ENCODE data around the gene POPDC2.

The POPDC2 gene

GRCh38 chr3:119600732-119601131, 59.7 kb downstream of the POPDC2 start:
- CTCF ChIA-PET: interaction anchor here (0.8 to 0.9 kb wide), 2 partner anchors 21 to 78 kb away, joined by 3 read pairs; no protein-coding TSS in a partner anchor
- H3K36me3 ChIP-seq (ENCODE audit: control insufficient read depth in 2 of 2, insufficient read depth in 1 of 2, low read length in 2 of 2): no peaks in the 10 kb centered on the region
- TF ChIP-seq ZNF548 (tag by site-specific recombination; IDR thresholded peaks at IDR 0.05) (no peak), ZNF654 (tag by site-specific recombination; IDR thresholded peaks at IDR 0.05; ENCODE audit: low read depth) (peak; percentile 21; the same call in 1 of the 2 replicates), CTCF (tag by site-specific recombination; IDR thresholded peaks at IDR 0.05) (0 out of 2 replicates have a peak, but pooled peaks have one; percentile 19)
- POLR2A ChIA-PET: no interaction called here
- H3K4me3 ChIP-seq (ENCODE audit: low read depth, low read length): no peak overlapping the region
- H3K4me1 ChIP-seq (ENCODE audit: control insufficient read depth, insufficient read depth, low read length): no peaks in the 10 kb centered on the region
- H3K27ac ChIP-seq (ENCODE audit: extremely low read depth, low read depth, low read length): no peak overlapping the region
- H3K9me3 ChIP-seq (ENCODE audit: control insufficient read depth, insufficient read depth, low read depth, low read length): no peaks in the 10 kb centered on the region

- Histone ChIP-seq H3K4me3 (ENCODE audit: low read depth, low read length) (no peak overlapping the region), H3K36me3 (ENCODE audit: control insufficient read depth in 2 of 2, insufficient read depth in 1 of 2, low read length in 2 of 2) (no peaks in the 10 kb centered on the region), H3K27ac (ENCODE audit: extremely low read depth, low read depth, low read length) (no peak overlapping the region), H3K4me1 (ENCODE audit: control insufficient read depth, insufficient read depth, low read length) (no peaks in the 10 kb centered on the region), H3K9me3 (ENCODE audit: control insufficient read depth, insufficient read depth, low read depth, low read length) (no peaks in the 10 kb centered on the region)
- ChIA-PET CTCF (interaction anchor here (0.8 to 0.9 kb wide), 2 partner anchors 23 to 77 kb away, joined by 3 read pairs; no protein-coding TSS in a partner anchor), POLR2A (no interaction called here)
- TF ChIP-seq ZNF560 (tag by site-specific recombination; IDR thresholded peaks at IDR 0.05; ENCODE audit: borderline replicate concordance) (no peak), GFI1B (tag by site-specific recombination; IDR thresholded peaks at IDR 0.05) (no peak), ZNF48 (tag by site-specific recombination; IDR thresholded peaks at IDR 0.05) (no peak), TRIM28 (IDR thresholded peaks at IDR 0.05; ENCODE audit: borderline replicate concordance, low read length) (no peak), KLF10 (tag by site-specific recombination; IDR thresholded peaks at IDR 0.05) (no peak), ZNF214 (tag by site-specific recombination; IDR thresholded peaks at IDR 0.05; ENCODE audit: borderline replicate concordance) (no peak), ZNF529 (tag by site-specific recombination; IDR thresholded peaks at IDR 0.05; ENCODE audit: insufficient replicate concordance) (no peak), CTCF (tag by site-specific recombination; IDR thresholded peaks at IDR 0.05) (no peak), SCRT1 (tag by site-specific recombination; IDR thresholded peaks at IDR 0.05; ENCODE audit: borderline replicate concordance) (no peak), ZNF239 (tag by site-specific recombination; IDR thresholded peaks at IDR 0.05) (no peak), ZNF704 (tag by site-specific recombination; IDR thresholded peaks at IDR 0.05) (no peak), ZNF600 (tag by site-specific recombination; IDR thresholded peaks at IDR 0.05) (no peak), ZNF416 (tag by site-specific recombination; IDR thresholded peaks at IDR 0.05) (no peak)
Measured at GRCh38 chr3:119599558-119600174, 60.7 kb downstream of the POPDC2 start.

GRCh38 chr3:119598410-119599098, 61.8 kb downstream of the POPDC2 start:
- CTCF ChIA-PET: no interaction called here
- no peak for TF ChIP-seq ZNF121 (tag by site-specific recombination; IDR thresholded peaks at IDR 0.05)
- no peak for TF ChIP-seq ZSCAN23 (tag by site-specific recombination; IDR thresholded peaks at IDR 0.05)
- no peak for TF ChIP-seq ZNF423 (tag by site-specific recombination; IDR thresholded peaks at IDR 0.05)
- TF ChIP-seq GLIS2 (tag by site-specific recombination; IDR thresholded peaks at IDR 0.05): no peak
- TF ChIP-seq OVOL3 (tag by site-specific recombination; IDR thresholded peaks at IDR 0.05): no peak
- TF ChIP-seq ZNF433 (tag by site-specific recombination; IDR thresholded peaks at IDR 0.05; ENCODE audit: low read depth): no peak
- no peak for TF ChIP-seq SP3 (tag by site-specific recombination; IDR thresholded peaks at IDR 0.05)
- TF ChIP-seq ZNF248 (tag by site-specific recombination; IDR thresholded peaks at IDR 0.05): no peak
- TF ChIP-seq ZNF132 (tag by site-specific recombination; IDR thresholded peaks at IDR 0.05; ENCODE audit: borderline replicate concordance): no peak
- TF ChIP-seq ZBTB17 (tag by site-specific recombination; IDR thresholded peaks at IDR 0.05): no peak
- no peak for TF ChIP-seq TRIM28 (IDR thresholded peaks at IDR 0.05; ENCODE audit: borderline replicate concordance, low read length)
- TF ChIP-seq ZNF660 (tag by site-specific recombination; IDR thresholded peaks at IDR 0.05): no peak
- no peak for TF ChIP-seq HOXC10 (CRISPR knock-in tag; IDR thresholded peaks at IDR 0.05)
- TF ChIP-seq ZFP41 (tag by site-specific recombination; IDR thresholded peaks at IDR 0.05; ENCODE audit: borderline replicate concordance): no peak
- no peak overlapping the region for H3K4me3 ChIP-seq (ENCODE audit: low read depth, low read length)
- H3K27ac ChIP-seq (ENCODE audit: extremely low read depth, low read depth, low read length): no peak overlapping the region
- H3K4me1 ChIP-seq (ENCODE audit: control insufficient read depth, insufficient read depth, low read length): no peaks in the 10 kb centered on the region
- POLR2A ChIA-PET: no interaction called here
- no peaks in the 10 kb centered on the region for H3K36me3 ChIP-seq (ENCODE audit: control insufficient read depth in 2 of 2, insufficient read depth in 1 of 2, low read length in 2 of 2)
- no peaks in the 10 kb centered on the region for H3K9me3 ChIP-seq (ENCODE audit: control insufficient read depth, insufficient read depth, low read depth, low read length)
